ACC112 (cell line): Measurements from ENCODE around the gene TRMU.
"Not testable (repeated sequence)": the region's sequence is repeated elsewhere in the genome, so short reads cannot be mapped to it uniquely, and the experiment has no call there.

Experiments used
- H2AFZ ChIP-seq: fragments of 200-600 bp; sonication (generic); one replicate; pipeline ENCODE4 v1.6.0; 2017; ENCODE audit warnings: antibody characterized with exemption, low read length; ENCODE audit not compliant: unreplicated experiment
- H3K27ac ChIP-seq: fragments of 200-600 bp; sonication (generic); 2 replicates; pipeline ENCODE4 v1.5.1; 2014; ENCODE audit warnings: low read depth, mild to moderate bottlenecking, antibody characterized with exemption, low read length, moderate library complexity
- H3K27me3 ChIP-seq: fragments of 200-600 bp; sonication (generic); 2 replicates; pipeline ENCODE4 v1.6.1; 2014; ENCODE audit warnings: mild to moderate bottlenecking, antibody characterized with exemption, low read length, moderate library complexity, mixed read lengths; ENCODE audit not compliant: insufficient read depth
- H3K36me3 ChIP-seq: fragments of 200-600 bp; sonication (generic); 2 replicates; pipeline ENCODE4 v1.6.1; 2016; ENCODE audit warnings: mild to moderate bottlenecking, antibody characterized with exemption, low read length, moderate library complexity, mixed read lengths; ENCODE audit not compliant: insufficient read depth
- H3K4me1 ChIP-seq: fragments of 200-600 bp; sonication (generic); one replicate; pipeline ENCODE4 v1.6.1; 2016; ENCODE audit warnings: low read length, mixed read lengths; ENCODE audit not compliant: insufficient read depth, unreplicated experiment, control insufficient read depth
- H3K4me3 ChIP-seq: fragments of 200-600 bp; sonication (generic); 2 replicates; pipeline ENCODE4 v1.5.1; 2014; ENCODE audit warnings: mild to moderate bottlenecking, low read depth, low read length
- H3K79me2 ChIP-seq: fragments of 200-600 bp; sonication (generic); one replicate; pipeline ENCODE4 v1.6.0; 2016; ENCODE audit warnings: low read length; ENCODE audit not compliant: control insufficient read depth, unreplicated experiment, insufficient read depth

The TRMU gene

GRCh38 chr22:46308283-46308988 lies 27.1 kb upstream of the TRMU start:
- Histone ChIP-seq H3K27ac (no peak overlapping the region), H2AFZ (no peak overlapping the region), H3K27me3 (no peaks in the 10 kb centered on the region), H3K79me2 (peaks cover 46% of the 10 kb centered on the region), H3K36me3 (no peaks in the 10 kb centered on the region), H3K4me3 (no peak overlapping the region), H3K4me1 (peaks cover 5% of the 10 kb centered on the region)

DNA sequence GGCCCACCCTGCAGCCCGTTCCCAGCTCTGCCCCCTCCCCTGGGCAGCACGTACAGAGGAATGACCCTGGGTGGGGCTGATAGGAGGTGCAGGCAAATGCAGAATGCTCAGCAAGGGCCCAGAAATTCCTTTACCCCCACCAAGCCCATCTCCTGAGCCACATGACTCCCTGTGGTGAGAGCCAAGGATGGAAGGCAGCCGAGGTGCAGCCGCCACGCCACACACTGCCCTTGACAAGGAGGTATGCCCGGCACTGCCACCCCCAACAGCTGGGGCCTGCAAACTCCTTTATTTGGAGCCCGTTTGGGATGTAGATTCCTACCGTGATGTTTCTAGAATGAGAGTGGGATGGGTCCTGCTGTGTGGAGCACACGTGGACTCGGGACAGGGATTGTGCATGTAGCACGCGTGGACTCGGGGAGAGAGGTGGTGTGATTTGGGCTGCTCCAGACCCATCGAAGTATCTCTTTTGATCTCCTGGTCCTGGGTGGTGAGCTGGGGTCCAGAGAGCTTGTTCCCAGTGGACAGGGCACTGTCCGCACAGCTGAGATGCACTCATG lies 25.9 kb upstream of the TRMU start:
- no peak overlapping the region for H3K27ac ChIP-seq
- no peaks in the 10 kb centered on the region for H3K27me3 ChIP-seq
- no peak overlapping the region for H3K4me3 ChIP-seq
- no peaks in the 10 kb centered on the region for H3K4me1 ChIP-seq
- H3K36me3 ChIP-seq = no peaks in the 10 kb centered on the region
- no peak overlapping the region for H2AFZ ChIP-seq
- H3K79me2 ChIP-seq = peaks cover 34% of the 10 kb centered on the region

DNA sequence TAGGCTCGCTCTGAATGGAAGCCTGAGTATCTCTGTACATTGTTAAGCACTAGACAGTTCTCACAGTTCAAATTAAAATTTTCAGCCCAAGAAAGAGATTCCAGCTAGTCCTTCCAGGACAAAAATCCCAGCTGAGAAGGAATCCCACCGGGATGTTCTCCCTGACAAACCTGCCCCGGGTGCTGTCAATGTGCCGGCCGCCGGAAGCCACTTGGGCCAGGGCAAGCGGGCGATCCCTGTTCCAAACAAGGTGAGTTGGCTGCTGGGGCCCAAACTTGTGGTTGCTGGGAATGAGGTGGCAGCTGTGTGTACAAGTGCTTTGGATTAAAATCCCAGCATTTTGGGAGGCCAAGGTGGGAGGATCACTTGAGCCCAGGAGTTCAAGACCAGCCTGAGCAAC lies 23.5 kb upstream of the TRMU start:
- no peak overlapping the region for H2AFZ ChIP-seq
- H3K79me2 ChIP-seq = peaks cover 18% of the 10 kb centered on the region
- H3K36me3 ChIP-seq = 0 out of 2 replicates have a peak, but pooled peaks cover 3% of the 10 kb centered on the region
- no peaks in the 10 kb centered on the region for H3K27me3 ChIP-seq
- no peaks in the 10 kb centered on the region for H3K4me1 ChIP-seq
- no peak overlapping the region for H3K4me3 ChIP-seq
- H3K27ac ChIP-seq = no peak overlapping the region

- not testable (repeated sequence) for H2AFZ ChIP-seq, H3K27ac ChIP-seq, H3K36me3 ChIP-seq, H3K4me3 ChIP-seq, H3K4me1 ChIP-seq, H3K27me3 ChIP-seq
- peaks cover 13% of the 10 kb centered on the region for H3K79me2 ChIP-seq
Measured at GRCh38 chr22:46312848-46313247, 22.7 kb upstream of the TRMU start.

DNA sequence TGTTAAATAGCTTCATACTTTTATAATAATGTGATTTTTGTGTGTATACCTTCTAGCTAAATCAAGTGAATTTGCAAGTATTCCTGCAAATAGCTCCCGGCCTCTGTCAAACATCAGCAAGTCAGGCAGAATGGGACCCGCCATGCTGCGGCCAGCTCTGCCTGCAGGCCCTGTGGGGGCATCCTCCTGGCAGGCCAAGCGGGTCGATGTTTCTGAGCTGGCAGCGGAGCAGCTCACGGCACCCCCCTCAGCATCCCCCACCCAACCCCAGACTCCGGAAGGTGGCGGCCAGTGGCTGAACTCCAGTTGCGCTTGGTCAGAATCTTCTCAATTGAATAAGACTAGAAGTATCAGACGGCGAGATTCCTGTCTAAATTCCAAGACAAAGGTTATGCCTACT lies 19.5 kb upstream of the TRMU start:
- Histone ChIP-seq H3K27ac (no peak overlapping the region), H3K4me3 (no peak overlapping the region), H3K36me3 (0 out of 2 replicates have a peak, but pooled peaks cover 3% of the 10 kb centered on the region), H3K79me2 (peaks cover 3% of the 10 kb centered on the region), H3K4me1 (no peaks in the 10 kb centered on the region), H3K27me3 (no peaks in the 10 kb centered on the region), H2AFZ (no peak overlapping the region)

GRCh38 chr22:46317646-46318045 lies 17.9 kb upstream of the TRMU start:
- Histone ChIP-seq H3K4me1 (no peaks in the 10 kb centered on the region), H3K27me3 (no peaks in the 10 kb centered on the region), H3K36me3 (0 out of 2 replicates have a peak, but pooled peaks cover 3% of the 10 kb centered on the region), H3K4me3 (no peak overlapping the region), H3K79me2 (no peaks in the 10 kb centered on the region), H2AFZ (no peak overlapping the region), H3K27ac (no peak overlapping the region)

DNA sequence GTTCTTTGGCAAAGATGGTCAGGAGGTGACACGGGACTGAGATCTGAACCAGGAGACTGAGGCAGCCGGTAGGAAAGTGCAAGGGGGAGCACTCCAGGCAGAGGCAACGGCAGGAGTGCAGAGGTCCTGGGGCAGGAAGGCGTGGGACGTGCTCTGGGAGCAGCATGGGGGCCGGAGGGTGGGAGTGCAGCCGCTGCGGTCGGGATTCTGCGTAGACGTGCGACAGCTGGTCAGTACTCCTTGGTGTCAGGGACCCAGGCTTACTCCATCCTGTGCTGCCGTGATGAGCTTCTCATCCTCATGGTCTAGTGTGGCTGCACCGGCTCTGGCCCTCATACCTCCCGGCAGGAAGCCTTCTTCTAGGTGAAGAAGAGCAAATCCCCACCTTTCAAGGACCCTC lies 16.9 kb upstream of the TRMU start:
- no peak overlapping the region for H3K4me3 ChIP-seq
- H3K36me3 ChIP-seq = 0 out of 2 replicates have a peak, but pooled peaks cover 3% of the 10 kb centered on the region
- no peaks in the 10 kb centered on the region for H3K27me3 ChIP-seq
- no peak overlapping the region for H2AFZ ChIP-seq
- H3K79me2 ChIP-seq = no peaks in the 10 kb centered on the region
- no peak overlapping the region for H3K27ac ChIP-seq
- no peaks in the 10 kb centered on the region for H3K4me1 ChIP-seq

DNA sequence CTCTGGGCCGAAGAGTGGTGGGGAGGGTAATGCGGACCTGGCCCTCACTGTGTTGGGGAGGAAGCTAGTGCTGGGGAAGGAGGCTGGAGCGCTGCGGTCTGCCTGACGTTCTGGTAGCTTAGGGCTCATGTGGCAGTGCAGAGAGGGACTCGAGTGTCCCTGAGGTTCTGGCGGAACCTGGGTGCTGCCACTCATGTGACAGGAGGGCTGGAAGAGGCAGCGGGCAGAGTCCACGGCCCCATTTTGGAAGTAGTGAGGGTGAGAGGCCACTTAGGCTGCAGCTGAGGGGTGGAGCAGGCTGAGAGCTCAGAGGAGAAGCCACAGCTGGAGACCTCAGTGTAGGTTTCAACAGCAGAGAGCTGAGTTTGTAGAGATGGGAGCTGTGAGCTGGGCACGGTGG lies 16.2 kb upstream of the TRMU start:
- no peak overlapping the region for H3K27ac ChIP-seq
- 0 out of 2 replicates have a peak, but pooled peaks cover 3% of the 10 kb centered on the region for H3K36me3 ChIP-seq
- H3K4me3 ChIP-seq = no peak overlapping the region
- no peaks in the 10 kb centered on the region for H3K79me2 ChIP-seq
- no peaks in the 10 kb centered on the region for H3K4me1 ChIP-seq
- H3K27me3 ChIP-seq = no peaks in the 10 kb centered on the region
- no peak overlapping the region for H2AFZ ChIP-seq

GRCh38 chr22:46320166-46320710 lies 15.3 kb upstream of the TRMU start:
- Histone ChIP-seq H3K4me3 (no peak overlapping the region), H3K4me1 (no peaks in the 10 kb centered on the region), H3K27ac (no peak overlapping the region), H3K36me3 (0 out of 2 replicates have a peak, but pooled peaks cover 3% of the 10 kb centered on the region), H3K79me2 (no peaks in the 10 kb centered on the region), H3K27me3 (no peaks in the 10 kb centered on the region), H2AFZ (no peak overlapping the region)

GRCh38 chr22:46320716-46321386 lies 14.7 kb upstream of the TRMU start:
- no peaks in the 10 kb centered on the region for H3K79me2 ChIP-seq
- H3K36me3 ChIP-seq = no peaks in the 10 kb centered on the region
- no peaks in the 10 kb centered on the region for H3K4me1 ChIP-seq

More at GRCh38 chr22:46320716-46321386, 14.7 kb upstream of the TRMU start:
- Histone ChIP-seq H3K27ac (no peak overlapping the region), H3K4me3 (no peak overlapping the region), H2AFZ (no peak overlapping the region), H3K27me3 (no peaks in the 10 kb centered on the region)
